ENCODE measurements around the gene TRIM41. TPM values are rescaled to one million over a fixed set of nuclear protein-coding genes. Genes with fewer than 3 reads are reported as not detected.

TRIM41 gene
- total RNA-seq, 1 experiment from 2014 or later: 57.6 TPM

DNA sequence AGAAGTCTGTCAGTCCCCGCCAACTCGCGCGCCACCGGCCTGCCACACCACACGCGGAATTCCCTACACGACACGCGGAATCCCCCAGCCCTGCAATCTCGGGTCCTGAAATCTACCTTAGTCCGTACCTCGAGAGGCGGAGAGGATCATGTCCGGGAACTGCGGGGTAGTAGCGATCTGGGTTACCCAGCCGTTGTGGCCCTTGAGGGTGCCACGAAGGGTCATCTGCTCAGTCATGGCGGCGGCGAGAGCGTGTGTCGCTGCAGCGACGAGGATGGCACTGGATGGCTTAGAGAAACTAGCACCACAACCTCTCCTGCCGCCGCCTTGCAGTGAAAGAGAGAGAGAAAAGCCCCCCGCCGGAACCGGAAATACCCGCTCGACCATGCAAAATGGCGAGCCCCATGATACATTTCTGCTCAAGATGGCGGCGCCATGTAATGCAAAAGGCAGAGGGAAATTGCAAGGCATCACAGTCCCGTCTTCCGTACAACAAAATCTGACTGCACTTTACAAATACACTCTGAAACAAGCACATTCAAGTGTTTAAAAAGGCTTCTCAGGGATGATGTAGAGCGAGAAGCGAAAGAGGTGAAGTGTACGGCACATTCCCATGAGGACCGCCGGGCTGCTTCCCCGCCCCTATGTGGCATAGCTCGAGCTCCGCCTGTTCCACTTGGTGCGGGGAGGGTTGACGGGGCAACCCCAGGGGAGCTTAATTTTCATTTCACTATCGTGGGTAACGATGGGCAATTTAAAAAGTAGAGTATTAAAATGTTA is 20.7 kb downstream of the TRIM41 start, which contains the start of gene RACK1:
Gene RACK1 (minus strand): TSS at position 343 of the 780 bp plus-strand sequence. CDS start 106 bp downstream, at position 237.
- H2AFZ ChIP-seq: peak within 1 kb of the TSS; percentile 80
- H3K9me2 ChIP-seq (ENCODE audit: insufficient read depth): no peaks in the 10 kb centered on the region
- no peaks in the 10 kb centered on the region for H3K27me3 ChIP-seq (ENCODE audit: insufficient read depth, low read depth)
- intact Hi-C loops (cut with micrococcal nuclease; ENCODE audit: unreplicated experiment): loop anchor here (1.0 to 5.0 kb wide), 4 partner anchors 20 to 433 kb away; partner anchors contain the start of genes TRIM41 and ZFP62
- H3K4me1 ChIP-seq (replicated peaks; ENCODE audit: insufficient read depth): peaks cover 29% of the 10 kb centered on the region
- TF ChIP-seq EZH2 (IDR thresholded peaks at IDR 0.05; ENCODE audit: low read depth): no peak
- TF ChIP-seq, protein P1, sequence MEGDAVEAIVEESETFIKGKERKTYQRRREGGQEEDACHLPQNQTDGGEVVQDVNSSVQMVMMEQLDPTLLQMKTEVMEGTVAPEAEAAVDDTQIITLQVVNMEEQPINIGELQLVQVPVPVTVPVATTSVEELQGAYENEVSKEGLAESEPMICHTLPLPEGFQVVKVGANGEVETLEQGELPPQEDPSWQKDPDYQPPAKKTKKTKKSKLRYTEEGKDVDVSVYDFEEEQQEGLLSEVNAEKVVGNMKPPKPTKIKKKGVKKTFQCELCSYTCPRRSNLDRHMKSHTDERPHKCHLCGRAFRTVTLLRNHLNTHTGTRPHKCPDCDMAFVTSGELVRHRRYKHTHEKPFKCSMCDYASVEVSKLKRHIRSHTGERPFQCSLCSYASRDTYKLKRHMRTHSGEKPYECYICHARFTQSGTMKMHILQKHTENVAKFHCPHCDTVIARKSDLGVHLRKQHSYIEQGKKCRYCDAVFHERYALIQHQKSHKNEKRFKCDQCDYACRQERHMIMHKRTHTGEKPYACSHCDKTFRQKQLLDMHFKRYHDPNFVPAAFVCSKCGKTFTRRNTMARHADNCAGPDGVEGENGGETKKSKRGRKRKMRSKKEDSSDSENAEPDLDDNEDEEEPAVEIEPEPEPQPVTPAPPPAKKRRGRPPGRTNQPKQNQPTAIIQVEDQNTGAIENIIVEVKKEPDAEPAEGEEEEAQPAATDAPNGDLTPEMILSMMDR (conservative IDR thresholded peaks at IDR 0.05): no peak
- ChIA-PET CTCF (interaction anchor here (0.9 to 1.2 kb wide), 2 partner anchors 18 to 59 kb away, joined by 3 read pairs; no protein-coding TSS in a partner anchor), POLR2A (ENCODE audit: unreplicated experiment) (interaction anchor here (0.6 to 1.1 kb wide), 5 partner anchors 18 to 54 kb away, joined by 4 to 18 read pairs (median 6); partner anchors contain the start of gene TRIM41)
- DNase-seq: peak; percentile 73 to 89
- no TSS peak for BruUV-seq (replicated peaks)
- H3K79me2 ChIP-seq (ENCODE audit: low read depth): peaks cover 90% of the 10 kb centered on the region
- peaks cover 73% of the 10 kb centered on the region for H3F3A ChIP-seq (ENCODE audit: insufficient read depth, low read depth)
- H3K36me3 ChIP-seq (ENCODE audit: low read depth): peaks cover 44% of the 10 kb centered on the region
- H3K9me3 ChIP-seq (ENCODE audit: insufficient read depth, low read depth): no peaks in the 10 kb centered on the region
- H3K4me2 ChIP-seq: peak within 1 kb of the TSS; percentile 100
- H3K27ac ChIP-seq: peak within 1 kb of the TSS; percentile 97
- H4K20me1 ChIP-seq (ENCODE audit: insufficient read depth): peaks cover 56% of the 10 kb centered on the region
- peak within 1 kb of the TSS; percentile 95 for H3K4me3 ChIP-seq

DNA sequence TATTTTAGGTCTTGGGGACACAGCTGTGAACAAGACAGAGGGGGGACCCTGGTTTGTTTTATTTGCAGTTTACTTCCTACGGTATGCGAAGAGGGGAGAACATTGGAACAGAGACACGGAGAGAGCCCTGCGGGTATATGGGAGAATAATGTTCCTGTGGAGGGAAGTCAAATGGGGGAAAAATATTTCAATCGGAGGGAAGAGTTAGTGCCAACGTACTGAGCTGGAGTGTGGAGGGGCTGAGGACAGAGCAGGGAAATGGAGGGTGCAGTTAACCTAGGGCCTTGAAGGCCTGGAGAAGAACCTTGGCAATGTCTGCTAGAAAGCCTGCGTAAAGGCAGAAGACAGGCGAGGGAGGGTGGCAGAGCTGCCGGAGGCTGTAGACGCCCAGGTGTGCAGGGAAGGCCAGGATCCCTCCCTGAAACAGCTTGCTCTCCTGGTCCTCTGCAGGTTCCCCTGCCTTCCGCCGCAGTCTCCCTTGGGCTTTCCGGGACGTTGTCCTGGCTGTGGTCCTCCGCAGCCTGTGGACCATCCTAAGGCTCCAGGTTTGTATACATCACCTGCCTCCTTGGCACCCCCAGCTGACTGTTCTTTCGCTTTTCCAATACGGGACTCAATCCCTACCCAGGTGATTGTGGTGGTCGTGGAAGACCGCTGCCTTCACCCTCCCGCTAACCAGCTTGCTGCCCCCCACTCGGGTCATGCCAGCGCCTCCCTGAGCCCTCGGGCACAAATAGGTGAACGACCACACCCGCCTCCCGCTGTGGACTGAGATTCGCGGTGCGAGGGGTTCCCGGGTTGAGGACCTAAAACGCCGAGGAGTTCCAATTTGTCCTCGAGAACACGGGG is 22.6 kb downstream of the TRIM41 start:
- TF ChIP-seq, protein P1 (conservative IDR thresholded peaks at IDR 0.05): no peak
- TF ChIP-seq EZH2 (IDR thresholded peaks at IDR 0.05; ENCODE audit: low read depth): no peak
- Histone ChIP-seq H3K36me3 (ENCODE audit: low read depth) (peaks cover 37% of the 10 kb centered on the region), H3K4me1 (replicated peaks; ENCODE audit: insufficient read depth) (peaks cover 48% of the 10 kb centered on the region), H3K4me2 (peak overlapping the region; percentile 100), H4K20me1 (ENCODE audit: insufficient read depth) (peaks cover 56% of the 10 kb centered on the region), H3K27me3 (ENCODE audit: insufficient read depth, low read depth) (no peaks in the 10 kb centered on the region), H2AFZ (peak overlapping the region; percentile 85), H3K9me3 (ENCODE audit: insufficient read depth, low read depth) (no peaks in the 10 kb centered on the region), H3K4me3 (peak overlapping the region; percentile 95), H3K27ac (peak overlapping the region; percentile 97), H3K9me2 (ENCODE audit: insufficient read depth) (no peaks in the 10 kb centered on the region), H3F3A (ENCODE audit: insufficient read depth, low read depth) (peaks cover 57% of the 10 kb centered on the region), H3K79me2 (ENCODE audit: low read depth) (peaks cover 90% of the 10 kb centered on the region)
- DNase-seq: no peak
- ChIA-PET CTCF (no interaction called here), POLR2A (ENCODE audit: unreplicated experiment) (interaction anchor here (0.6 kb wide), 1 partner anchor 12 kb away, joined by 10 read pairs; no protein-coding TSS in a partner anchor)
- no TSS peak for BruUV-seq (replicated peaks)
- intact Hi-C loops (cut with micrococcal nuclease; ENCODE audit: unreplicated experiment): loop anchor here (2.0 kb wide), 2 partner anchors 15 to 435 kb away; partner anchors contain the start of gene TRIM52
